GM12865 (cell line): ENCODE results near the gene WIPF2.

Experiments used
- DNase-seq: peaks from one replicate; pipeline ENCODE4 v3.0.0; 2010; ENCODE audit warnings: low read depth
- H3K4me3 ChIP-seq: 2 replicates; pipeline ENCODE4 v1.5.1; 2011; ENCODE audit warnings: mild to moderate bottlenecking, low read depth, low read length, control low read depth
- TF ChIP-seq, protein P1 (sequence below): IDR thresholded peaks from 2 replicates; pipeline ENCODE4 v1.5.1; 2011; ENCODE audit warnings: low read length, control low read depth, low read depth, inconsistent platforms; ENCODE audit not compliant: insufficient read depth; ENCODE audit errors: missing control alignments

Gene WIPF2

DNA sequence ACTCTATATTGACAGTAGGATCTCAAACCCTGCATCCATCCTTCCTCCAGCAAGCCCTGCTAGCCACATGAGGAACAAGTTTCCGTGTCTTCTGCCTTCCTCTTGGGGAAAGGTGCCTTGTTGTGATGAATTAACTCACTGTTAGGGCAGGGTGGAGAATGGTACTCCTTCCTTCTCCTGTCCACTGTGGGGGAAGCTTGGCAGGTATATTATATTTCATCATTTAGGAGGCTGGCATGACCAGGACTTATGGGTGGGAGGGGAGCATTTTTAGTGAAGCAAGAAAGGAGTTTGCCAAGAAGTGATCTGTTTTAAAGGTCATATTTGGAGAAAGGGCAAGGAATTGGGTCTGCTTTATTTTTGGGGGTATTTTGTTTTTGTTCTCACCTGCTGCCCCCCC, 59.3 kb downstream of the WIPF2 start:
- no peak overlapping the region for H3K4me3 ChIP-seq
- TF ChIP-seq, protein P1, sequence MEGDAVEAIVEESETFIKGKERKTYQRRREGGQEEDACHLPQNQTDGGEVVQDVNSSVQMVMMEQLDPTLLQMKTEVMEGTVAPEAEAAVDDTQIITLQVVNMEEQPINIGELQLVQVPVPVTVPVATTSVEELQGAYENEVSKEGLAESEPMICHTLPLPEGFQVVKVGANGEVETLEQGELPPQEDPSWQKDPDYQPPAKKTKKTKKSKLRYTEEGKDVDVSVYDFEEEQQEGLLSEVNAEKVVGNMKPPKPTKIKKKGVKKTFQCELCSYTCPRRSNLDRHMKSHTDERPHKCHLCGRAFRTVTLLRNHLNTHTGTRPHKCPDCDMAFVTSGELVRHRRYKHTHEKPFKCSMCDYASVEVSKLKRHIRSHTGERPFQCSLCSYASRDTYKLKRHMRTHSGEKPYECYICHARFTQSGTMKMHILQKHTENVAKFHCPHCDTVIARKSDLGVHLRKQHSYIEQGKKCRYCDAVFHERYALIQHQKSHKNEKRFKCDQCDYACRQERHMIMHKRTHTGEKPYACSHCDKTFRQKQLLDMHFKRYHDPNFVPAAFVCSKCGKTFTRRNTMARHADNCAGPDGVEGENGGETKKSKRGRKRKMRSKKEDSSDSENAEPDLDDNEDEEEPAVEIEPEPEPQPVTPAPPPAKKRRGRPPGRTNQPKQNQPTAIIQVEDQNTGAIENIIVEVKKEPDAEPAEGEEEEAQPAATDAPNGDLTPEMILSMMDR: no peak
- DNase-seq: no peak

DNA sequence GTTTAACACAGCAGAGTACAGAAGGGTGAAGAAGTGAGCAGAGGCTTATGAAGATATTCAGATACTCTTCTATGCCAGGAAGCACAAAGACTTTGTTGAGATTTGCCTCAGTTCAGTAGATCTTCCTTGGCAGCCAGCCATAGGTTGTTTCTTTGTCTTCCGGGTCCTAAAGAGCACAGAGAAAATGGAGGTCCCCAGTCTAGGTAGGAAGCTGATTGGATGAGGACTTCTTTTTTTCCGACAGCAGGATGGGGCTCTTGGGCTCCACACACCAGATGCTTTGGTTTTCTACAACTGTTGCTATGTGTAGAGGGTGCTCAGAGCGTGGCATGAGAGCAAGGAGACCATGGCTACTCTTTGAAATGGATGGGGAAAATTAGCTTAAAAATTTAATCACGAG, 60.3 kb downstream of the WIPF2 start:
- no peak for DNase-seq
- TF ChIP-seq, protein P1: no peak

DNA sequence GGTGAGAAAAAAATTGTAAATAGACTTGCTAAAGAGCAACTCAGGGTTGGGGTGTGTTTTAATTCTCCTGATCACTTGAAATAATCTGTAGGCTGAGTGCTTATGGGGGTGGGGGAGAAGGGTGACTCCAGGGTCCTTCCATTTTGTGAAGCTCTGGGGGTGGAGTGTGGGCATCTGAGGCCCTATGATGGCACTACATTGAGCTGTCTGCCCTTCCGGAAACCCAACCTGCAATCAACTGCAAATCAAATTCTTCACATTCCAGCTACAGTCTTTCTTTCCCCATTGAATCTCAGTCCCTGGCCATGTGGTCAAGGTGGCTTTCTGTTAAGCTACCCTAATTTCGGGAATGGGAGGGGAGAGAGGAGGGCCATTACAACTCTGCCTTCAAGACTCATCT, 62.6 kb downstream of the WIPF2 start:
- DNase-seq: no peak
- no peak overlapping the region for H3K4me3 ChIP-seq
- TF ChIP-seq, protein P1: no peak

More for the DNA sequence above, 60.3 kb downstream of the WIPF2 start:
- no peak overlapping the region for H3K4me3 ChIP-seq

DNA sequence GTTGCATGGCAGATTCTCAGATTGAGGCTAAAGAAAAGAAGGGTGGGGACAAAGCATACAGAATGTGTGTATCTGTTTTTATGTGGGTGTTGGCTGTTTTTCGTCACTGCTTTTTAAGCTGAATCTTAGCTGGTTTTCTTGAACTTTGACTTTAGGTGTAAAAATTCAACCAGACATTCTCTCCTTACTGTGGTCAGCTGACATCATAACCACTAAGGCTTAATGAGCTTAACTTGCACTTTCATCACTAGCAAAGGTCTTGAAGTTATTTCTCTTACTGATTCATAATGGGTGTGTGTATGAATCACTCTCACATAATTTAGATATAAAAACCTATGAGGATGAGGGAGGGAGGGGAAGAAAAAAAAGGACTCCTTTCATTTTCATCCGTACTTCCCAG, 64.6 kb downstream of the WIPF2 start:
- TF ChIP-seq, protein P1: no peak
- no peak for DNase-seq
- no peak overlapping the region for H3K4me3 ChIP-seq

DNA sequence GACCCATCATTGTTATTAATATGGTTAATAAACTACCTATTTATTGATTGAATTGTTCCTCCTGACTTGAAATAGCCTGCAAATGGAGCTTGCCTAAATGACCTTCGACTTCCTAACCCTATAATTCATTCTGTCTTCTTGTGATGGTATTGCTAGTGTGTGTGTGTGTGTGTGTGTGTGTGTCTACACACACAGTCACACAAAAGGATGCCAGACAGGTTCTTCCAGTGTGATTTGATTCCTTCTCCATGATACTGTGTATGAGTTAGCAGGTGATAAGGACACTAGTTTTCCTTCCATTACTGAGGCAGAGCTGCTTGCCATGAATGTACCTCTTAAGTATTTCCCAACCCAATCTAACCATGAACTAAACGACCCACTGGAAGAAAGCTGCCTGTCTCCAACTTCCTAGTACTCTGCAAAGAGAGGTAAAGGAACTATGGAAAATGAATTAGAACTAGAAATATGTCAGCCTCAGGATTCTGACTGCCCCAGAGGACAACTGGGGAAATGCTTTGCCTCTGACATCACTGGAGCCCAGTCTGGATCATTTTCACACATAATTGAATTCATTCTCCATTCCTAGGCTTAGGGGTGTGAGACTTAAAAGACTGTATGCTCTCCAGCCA, 65.1 kb downstream of the WIPF2 start:
- DNase-seq: no peak
- no peak overlapping the region for H3K4me3 ChIP-seq
- TF ChIP-seq, protein P1: no peak

DNA sequence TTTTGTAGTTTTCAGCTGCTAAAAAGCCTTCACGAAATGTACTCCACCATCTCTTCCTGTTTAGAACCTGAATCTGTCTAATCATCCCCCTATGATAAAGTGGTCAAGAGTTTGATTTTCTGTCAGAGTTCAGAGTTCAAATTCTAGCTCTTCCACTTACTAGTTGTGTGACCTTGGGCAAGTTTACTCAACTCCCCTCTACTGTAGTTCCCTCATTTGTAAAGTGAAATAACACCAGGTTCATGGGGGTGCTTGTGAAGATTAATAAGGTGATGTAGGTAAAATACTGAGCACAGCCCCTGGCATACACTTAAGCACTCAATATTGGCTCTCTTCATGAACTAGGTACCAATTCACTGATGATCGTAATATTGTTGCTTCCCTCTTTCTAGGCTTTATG, 67.4 kb downstream of the WIPF2 start:
- DNase-seq: no peak
- TF ChIP-seq, protein P1: no peak
- no peak overlapping the region for H3K4me3 ChIP-seq

DNA sequence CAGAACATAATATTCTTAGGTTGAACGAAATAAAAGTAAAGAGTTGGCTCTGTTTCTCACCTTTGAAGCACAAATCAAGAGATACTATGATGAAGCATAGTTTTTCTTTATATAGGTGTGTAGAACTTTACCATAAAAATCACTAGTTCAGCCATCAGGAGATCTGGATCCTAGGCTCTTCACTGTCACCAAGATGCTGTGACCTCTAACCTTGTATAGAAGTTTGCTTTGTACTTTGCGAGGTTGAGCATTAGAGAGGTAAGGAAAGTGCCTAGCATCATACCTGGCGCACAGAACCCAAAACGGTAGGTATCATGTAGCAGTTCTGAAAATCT, 68.0 kb downstream of the WIPF2 start:
- DNase-seq: no peak
- TF ChIP-seq, protein P1: no peak
- no peak overlapping the region; the same call in 1 of the 2 replicates for H3K4me3 ChIP-seq
